Uterus (tissue), 4 donors: ENCODE measurements around the gene CIAO2B. TPM values are rescaled to one million over a fixed set of nuclear protein-coding genes. Genes with fewer than 3 reads are reported as not detected.

Experiments
- DNase-seq, 2 donors: peaks; one replicate each; pipeline ENCODE4 v3.0.0-alpha.2; 2019 to 2020
- H3K27ac ChIP-seq, 2 donors: fragments of 200-600 bp; sonication (generic); 1 replicate in 1 of 2; 2 replicates in 1 of 2; pipeline ENCODE4 v1.5.1; 2016 to 2018
- H3K27me3 ChIP-seq, 2 donors: fragments of 200-600 bp; sonication (generic); one replicate each; pipeline ENCODE4 v1.5.1; 2018 to 2019; ENCODE audit warnings: control low read depth in 1 of 2
- H3K36me3 ChIP-seq, 2 donors: fragments of 200-600 bp; sonication (generic); one replicate each; pipeline ENCODE4 v1.5.1; 2019; ENCODE audit warnings: control low read depth in 1 of 2
- H3K4me1 ChIP-seq, 2 donors: fragments of 200-600 bp; sonication (generic); one replicate each; pipeline ENCODE4 v1.5.1; 2018 to 2019; ENCODE audit warnings: control low read depth in 1 of 2
- H3K4me3 ChIP-seq, 2 donors: fragments of 200-600 bp; sonication (generic); 1 replicate in 1 of 2; 2 replicates in 1 of 2; pipeline ENCODE4 v1.5.1; 2018 to 2019; ENCODE audit warnings: mild to moderate bottlenecking in 1 of 2
- H3K9me3 ChIP-seq, 2 donors: fragments of 200-600 bp; sonication (generic); one replicate each; pipeline ENCODE4 v1.5.1; 2019; ENCODE audit warnings: control low read depth in 1 of 2
- POLR2A ChIP-seq, 2 donors: fragments of 450-650 bp; IDR thresholded peaks; one replicate each; pipeline ENCODE4 v1.6.1; 2016; ENCODE audit warnings: antibody characterized with exemption in 2 of 2, mild to moderate bottlenecking in 1 of 2, moderate library complexity in 1 of 2
- intact Hi-C: fragments of 100-400 bp; cut with DNase I; formaldehyde crosslinking; loops from one replicate; pipeline ENCODE4 v1.15.1; 2023; ENCODE audit warnings: low total_unique reads
- total RNA-seq, 4 donors: library from RNA; depleted of rRNA in 3 of 4; stranded (reverse); fragments of >200 nt in 3 of 4; gene quantifications; one replicate each; pipeline versions ENCODE4 v1.1.0 to v1.2.4, GENCODE V29; 2014 to 2023
- TF ChIP-seq, protein P1 (sequence below), 4 experiments: fragments of 200-600 bp in 2 of 4; fragments of 450-650 bp in 2 of 4; sonication (generic) in 2 of 4; IDR thresholded peaks; one replicate each; pipeline ENCODE4 v1.5.1; 2016 to 2019; ENCODE audit warnings: antibody characterized with exemption in 4 of 4, mild to moderate bottlenecking in 2 of 4, moderate library complexity in 1 of 4
- donor health status: DM: yes; HTN: yes; CAD: no.

Gene CIAO2B
- total RNA-seq, 4 donors from 2014 or later, result 15.9 to 76.8 (median 74.2) TPM

DNA sequence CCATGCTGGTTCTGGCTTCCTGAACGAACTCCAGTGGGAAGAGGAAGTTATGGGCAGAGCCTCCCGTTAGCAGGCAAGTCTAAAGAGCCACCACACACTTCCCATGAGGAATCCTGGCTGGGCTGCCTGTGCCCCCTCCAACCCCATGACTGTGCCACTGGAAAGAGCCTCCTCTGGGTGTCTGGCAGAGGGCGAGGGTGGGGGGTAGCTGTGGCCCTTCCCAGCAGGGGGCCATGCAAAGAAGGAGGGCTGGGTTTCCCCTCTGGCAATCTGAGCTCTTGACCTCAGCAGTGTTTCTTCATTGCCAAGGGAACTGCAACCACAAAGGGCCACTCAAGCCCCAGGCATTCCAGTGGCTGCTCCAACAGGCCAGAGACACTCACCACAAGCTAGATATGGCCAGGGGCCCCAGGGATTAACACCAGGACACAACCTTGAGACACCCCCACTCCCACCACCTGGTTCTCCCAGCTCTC lies 7.2 kb downstream of the CIAO2B start:
- no peak for TF ChIP-seq POLR2A (IDR thresholded peaks at IDR 0.05)
- TF ChIP-seq, protein P1, sequence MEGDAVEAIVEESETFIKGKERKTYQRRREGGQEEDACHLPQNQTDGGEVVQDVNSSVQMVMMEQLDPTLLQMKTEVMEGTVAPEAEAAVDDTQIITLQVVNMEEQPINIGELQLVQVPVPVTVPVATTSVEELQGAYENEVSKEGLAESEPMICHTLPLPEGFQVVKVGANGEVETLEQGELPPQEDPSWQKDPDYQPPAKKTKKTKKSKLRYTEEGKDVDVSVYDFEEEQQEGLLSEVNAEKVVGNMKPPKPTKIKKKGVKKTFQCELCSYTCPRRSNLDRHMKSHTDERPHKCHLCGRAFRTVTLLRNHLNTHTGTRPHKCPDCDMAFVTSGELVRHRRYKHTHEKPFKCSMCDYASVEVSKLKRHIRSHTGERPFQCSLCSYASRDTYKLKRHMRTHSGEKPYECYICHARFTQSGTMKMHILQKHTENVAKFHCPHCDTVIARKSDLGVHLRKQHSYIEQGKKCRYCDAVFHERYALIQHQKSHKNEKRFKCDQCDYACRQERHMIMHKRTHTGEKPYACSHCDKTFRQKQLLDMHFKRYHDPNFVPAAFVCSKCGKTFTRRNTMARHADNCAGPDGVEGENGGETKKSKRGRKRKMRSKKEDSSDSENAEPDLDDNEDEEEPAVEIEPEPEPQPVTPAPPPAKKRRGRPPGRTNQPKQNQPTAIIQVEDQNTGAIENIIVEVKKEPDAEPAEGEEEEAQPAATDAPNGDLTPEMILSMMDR (IDR thresholded peaks at IDR 0.05), result no peak
- H3K27me3 ChIP-seq, result no peaks in the 10 kb centered on the region
- H3K27ac ChIP-seq, result peak overlapping the region in 1 of 2 donors; percentile 82
- H3K36me3 ChIP-seq, result no peaks in the 10 kb centered on the region
- no peak for DNase-seq
- intact Hi-C loops, result no loop called here
- no peak overlapping the region for H3K4me3 ChIP-seq
- H3K4me1 ChIP-seq, result peaks cover 0 to 4% of the 10 kb centered on the region in 2 donors
- no peaks in the 10 kb centered on the region for H3K9me3 ChIP-seq

DNA sequence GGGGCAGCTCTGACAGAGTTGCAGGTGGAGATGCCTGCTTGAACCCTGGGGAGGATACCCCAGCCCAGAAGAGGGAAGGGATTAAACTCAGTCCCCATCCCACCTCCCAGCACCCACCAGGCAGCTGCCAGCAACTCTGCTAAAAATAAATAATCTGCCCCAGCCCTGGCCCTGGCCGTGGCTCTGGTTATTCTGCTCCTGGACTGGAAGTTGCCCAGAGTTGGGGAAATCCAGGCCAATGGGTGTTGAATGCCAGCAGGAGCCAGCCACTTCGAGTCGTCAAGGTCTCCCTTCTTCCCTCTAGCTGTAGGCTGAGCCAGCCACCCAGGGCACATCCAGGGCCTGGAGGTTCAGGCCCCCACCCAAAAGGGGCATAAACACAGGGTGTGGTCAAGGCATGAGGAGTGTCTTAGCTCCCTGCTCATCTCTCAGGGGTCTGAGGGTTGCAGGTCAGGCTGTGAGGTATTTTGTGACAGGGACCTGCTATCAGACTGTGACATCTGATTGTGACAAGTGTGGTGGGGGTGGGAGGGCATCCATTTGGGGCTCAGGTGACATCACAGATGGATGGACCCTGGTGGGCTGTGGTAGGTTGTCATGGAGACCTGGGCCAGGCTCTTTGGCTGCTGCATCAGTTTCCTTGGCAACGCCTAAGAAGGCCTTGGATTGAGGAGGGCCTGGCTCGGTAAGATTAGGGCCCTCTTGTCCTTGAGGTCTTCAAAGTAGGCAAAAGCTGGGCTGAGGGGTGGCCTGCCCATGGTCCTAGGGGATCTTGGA lies 7.8 kb downstream of the CIAO2B start:
- intact Hi-C loops, result no loop called here
- Histone ChIP-seq H3K27me3 (no peaks in the 10 kb centered on the region), H3K27ac (peak overlapping the region; percentile 79 to 82), H3K9me3 (no peaks in the 10 kb centered on the region), H3K4me3 (no peak overlapping the region), H3K4me1 (peaks cover 0 to 4% of the 10 kb centered on the region in 2 donors), H3K36me3 (no peaks in the 10 kb centered on the region)
- no peak for TF ChIP-seq POLR2A (IDR thresholded peaks at IDR 0.05)
- TF ChIP-seq, protein P1 (IDR thresholded peaks at IDR 0.05), result no peak
- DNase-seq, result no peak

DNA sequence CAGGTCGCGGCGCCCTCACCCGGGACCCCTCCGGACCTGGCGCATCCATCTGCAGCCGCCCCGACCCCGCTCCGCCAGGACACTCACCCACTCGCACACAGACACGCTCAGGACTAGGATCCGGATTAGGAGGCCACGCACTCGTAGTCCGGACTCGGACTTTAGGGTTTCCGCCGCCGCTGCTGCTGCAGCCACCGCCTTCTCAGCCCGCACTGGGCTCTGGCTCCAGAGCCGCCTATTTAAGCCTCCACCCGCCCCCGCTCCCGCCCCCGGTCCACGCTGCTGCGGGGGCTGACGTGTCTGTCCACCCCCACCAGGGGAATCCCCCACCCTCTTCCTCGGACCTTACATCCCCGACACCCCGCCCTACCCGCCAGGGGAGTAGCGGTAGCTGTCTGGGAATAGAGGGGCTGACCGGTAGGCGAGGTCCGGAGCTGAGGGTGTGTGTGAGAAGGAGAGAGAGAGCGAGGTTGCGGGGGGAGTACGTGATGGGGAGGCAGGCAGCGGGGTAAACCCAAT lies 8.8 kb downstream of the CIAO2B start, which contains the start of gene RRAD:
Gene RRAD (minus strand): TSS at position 214 of the 519 bp plus-strand sequence. CDS start 356 bp downstream, outside the sequence.
- TF ChIP-seq POLR2A (IDR thresholded peaks at IDR 0.05), result peak; percentile 52 to 61
- TF ChIP-seq, protein P1 (IDR thresholded peaks at IDR 0.05), result no peak
- H3K4me1 ChIP-seq, result peaks cover 0 to 4% of the 10 kb centered on the region in 2 donors
- peak within 1 kb of the TSS; percentile 30 to 51 for H3K4me3 ChIP-seq
- no peaks in the 10 kb centered on the region for H3K9me3 ChIP-seq
- peak; percentile 70 to 80 for DNase-seq
- H3K27me3 ChIP-seq, result no peaks in the 10 kb centered on the region
- H3K36me3 ChIP-seq, result no peaks in the 10 kb centered on the region
- H3K27ac ChIP-seq, result peak within 1 kb of the TSS; percentile 79 to 82
- intact Hi-C loops, result no loop called here

DNA sequence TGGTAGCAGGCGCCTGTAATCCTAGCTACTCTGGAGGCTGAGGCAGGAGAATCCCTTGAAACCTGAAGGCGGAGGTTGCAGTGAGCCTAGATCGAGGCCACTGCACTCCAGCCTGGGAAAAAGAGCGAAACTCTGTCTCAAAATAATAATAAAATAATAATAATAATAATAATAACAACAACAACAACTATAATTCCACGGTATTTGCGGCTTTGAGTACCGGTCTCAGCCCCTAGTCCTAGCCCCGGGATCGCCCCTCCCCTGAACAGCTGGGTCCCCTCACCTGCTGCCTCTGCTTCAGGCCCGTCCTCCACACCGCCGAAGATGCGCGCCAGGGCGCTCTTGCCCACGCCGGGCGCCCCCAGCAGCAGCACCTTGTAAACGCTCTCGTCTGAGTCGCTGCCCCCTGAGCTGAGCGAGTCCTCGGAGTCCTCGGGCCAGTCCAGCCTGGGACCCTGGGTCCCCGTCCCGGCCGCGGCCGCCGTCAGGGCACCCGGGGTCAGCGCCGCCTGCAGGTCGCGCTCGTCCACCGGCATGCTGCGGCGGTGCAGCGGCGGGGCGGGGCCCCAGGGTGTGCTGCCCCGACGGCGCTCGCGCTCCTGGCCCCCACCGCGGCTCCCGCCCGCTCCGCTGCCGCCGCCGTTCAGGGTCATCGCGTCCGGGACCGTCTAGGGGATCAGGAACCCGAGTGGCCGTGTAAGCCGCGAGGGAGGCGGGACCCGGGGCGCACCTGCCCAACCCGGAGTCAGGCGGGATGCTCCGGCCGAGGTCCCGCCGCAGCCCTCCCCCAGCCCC lies 9.5 kb downstream of the CIAO2B start:
- H3K27me3 ChIP-seq, result no peaks in the 10 kb centered on the region
- H3K27ac ChIP-seq, result peak overlapping the region; percentile 79 to 82
- H3K36me3 ChIP-seq, result no peaks in the 10 kb centered on the region
- no peaks in the 10 kb centered on the region for H3K9me3 ChIP-seq
- no peak for DNase-seq
- peak overlapping the region; percentile 30 to 51 for H3K4me3 ChIP-seq
- TF ChIP-seq, protein P1 (IDR thresholded peaks at IDR 0.05), result peak in 3 of 4 experiments; percentile 30 to 65 (median 43)
- no peak for TF ChIP-seq POLR2A (IDR thresholded peaks at IDR 0.05)
- intact Hi-C loops, result no loop called here
- H3K4me1 ChIP-seq, result peaks cover 0 to 4% of the 10 kb centered on the region in 2 donors
